Tibial nerve (tissue), 3 donors: ENCODE data around the gene HADH.

Source experiments
- CTCF ChIP-seq, 5 experiments: fragments of 200-600 bp in 3 of 5; fragments of 450-650 bp in 2 of 5; sonication (generic) in 3 of 5; IDR thresholded peaks; one replicate each; pipeline ENCODE4 v1.5.1; 2016 to 2019; ENCODE audit warnings: antibody characterized with exemption in 5 of 5, mild to moderate bottlenecking in 3 of 5, moderate library complexity in 2 of 5
- POLR2A ChIP-seq, 2 donors: fragments of 450-650 bp; IDR thresholded peaks; one replicate each; pipeline ENCODE4 v1.6.1; 2017; ENCODE audit warnings: antibody characterized with exemption in 2 of 2, mild to moderate bottlenecking in 2 of 2, moderate library complexity in 2 of 2

GRCh38 chr4:108033348-108033747 lies 43.7 kb downstream of the HADH start:
- TF ChIP-seq POLR2A (IDR thresholded peaks at IDR 0.05) (no peak), CTCF (IDR thresholded peaks at IDR 0.05) (no peak)
